ENCODE data around the gene TLCD1.

- no peak for TF ChIP-seq POLR2AphosphoS5 (IDR thresholded peaks at IDR 0.05; ENCODE audit: low read depth, low read length)
- no peak for TF ChIP-seq TAF1 (IDR thresholded peaks at IDR 0.05; ENCODE audit: borderline replicate concordance, low read depth, low read length)
These were observed 7.3 kb upstream of the TLCD1 start for GRCh38 chr17:28733346-28733745.
